HCT116 (cell line): ENCODE data around the gene ARL6IP4.

Source experiments
- EGR1 ChIP-seq: IDR thresholded peaks from 2 replicates; pipeline ENCODE4 v1.6.1; 2012; ENCODE audit warnings: low read depth
- EZH2 ChIP-seq: fragments of 200-600 bp; sonication (generic); IDR thresholded peaks from 2 replicates; pipeline ENCODE4 v1.6.1; 2017; ENCODE audit warnings: antibody characterized with exemption, mixed run types
- EZH2phosphoT487 ChIP-seq: fragments of 200-600 bp; IDR thresholded peaks from 2 replicates; pipeline ENCODE4 v1.6.1; 2018; ENCODE audit warnings: antibody characterized with exemption, borderline replicate concordance
- JUND ChIP-seq: IDR thresholded peaks from 2 replicates; pipeline ENCODE4 v1.6.1; 2012
- POLR2A ChIP-seq: IDR thresholded peaks from 2 replicates; pipeline ENCODE4 v1.7.0; 2011; ENCODE audit warnings: borderline replicate concordance; ENCODE audit not compliant: insufficient read depth, insufficient read length; ENCODE audit errors: extremely low read depth
- POLR2AphosphoS5 ChIP-seq: IDR thresholded peaks from 2 replicates; pipeline ENCODE4 v1.6.1; 2011; ENCODE audit warnings: mild to moderate bottlenecking, low read depth, low read length, moderate library complexity
- SP1 ChIP-seq: IDR thresholded peaks from 2 replicates; pipeline ENCODE4 v1.6.1; 2012; ENCODE audit warnings: low read depth
- YY1 ChIP-seq: IDR thresholded peaks from 2 replicates; pipeline ENCODE4 v1.6.1; 2011; ENCODE audit warnings: low read length, low read depth, moderate library complexity, mild to moderate bottlenecking; ENCODE audit not compliant: insufficient replicate concordance; ENCODE audit errors: extremely low read depth
- TF ChIP-seq, protein P1 (sequence below), 3 experiments: fragments of 200-600 bp in 1 of 3; sonication (generic) in 1 of 3; IDR thresholded peaks in 2 of 3; conservative IDR thresholded peaks in 1 of 3; 2 replicates each; pipeline ENCODE4 v1.5.1; 2012 to 2017; ENCODE audit warnings: low read depth in 2 of 3, low read length in 2 of 3, antibody characterized with exemption in 1 of 3, borderline replicate concordance in 1 of 3, control low read depth in 1 of 3, mild to moderate bottlenecking in 1 of 3, mixed read lengths in 1 of 3, mixed run types in 1 of 3, moderate library complexity in 1 of 3; ENCODE audit not compliant: insufficient read depth in 1 of 3
- TF ChIP-seq, protein P2 (sequence below): IDR thresholded peaks from 2 replicates; pipeline ENCODE4 v1.6.1; 2012

GRCh38 chr12:123006977-123007376, 26.5 kb downstream of the ARL6IP4 start:
- TF ChIP-seq EGR1 (no peak), POLR2A (no peak), POLR2AphosphoS5 (no peak), YY1 (no peak), EZH2 (no peak), JUND (no peak), SP1 (no peak), EZH2phosphoT487 (no peak)
- TF ChIP-seq, protein P1, sequence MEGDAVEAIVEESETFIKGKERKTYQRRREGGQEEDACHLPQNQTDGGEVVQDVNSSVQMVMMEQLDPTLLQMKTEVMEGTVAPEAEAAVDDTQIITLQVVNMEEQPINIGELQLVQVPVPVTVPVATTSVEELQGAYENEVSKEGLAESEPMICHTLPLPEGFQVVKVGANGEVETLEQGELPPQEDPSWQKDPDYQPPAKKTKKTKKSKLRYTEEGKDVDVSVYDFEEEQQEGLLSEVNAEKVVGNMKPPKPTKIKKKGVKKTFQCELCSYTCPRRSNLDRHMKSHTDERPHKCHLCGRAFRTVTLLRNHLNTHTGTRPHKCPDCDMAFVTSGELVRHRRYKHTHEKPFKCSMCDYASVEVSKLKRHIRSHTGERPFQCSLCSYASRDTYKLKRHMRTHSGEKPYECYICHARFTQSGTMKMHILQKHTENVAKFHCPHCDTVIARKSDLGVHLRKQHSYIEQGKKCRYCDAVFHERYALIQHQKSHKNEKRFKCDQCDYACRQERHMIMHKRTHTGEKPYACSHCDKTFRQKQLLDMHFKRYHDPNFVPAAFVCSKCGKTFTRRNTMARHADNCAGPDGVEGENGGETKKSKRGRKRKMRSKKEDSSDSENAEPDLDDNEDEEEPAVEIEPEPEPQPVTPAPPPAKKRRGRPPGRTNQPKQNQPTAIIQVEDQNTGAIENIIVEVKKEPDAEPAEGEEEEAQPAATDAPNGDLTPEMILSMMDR (IDR thresholded peaks at IDR 0.05 in 2 of 3, conservative IDR thresholded peaks at IDR 0.05 in 1 of 3; ENCODE audit: borderline replicate concordance in 1 of 3, insufficient read depth in 1 of 3, low read depth in 2 of 3, low read length in 2 of 3) = no peak
- TF ChIP-seq, protein P2, sequence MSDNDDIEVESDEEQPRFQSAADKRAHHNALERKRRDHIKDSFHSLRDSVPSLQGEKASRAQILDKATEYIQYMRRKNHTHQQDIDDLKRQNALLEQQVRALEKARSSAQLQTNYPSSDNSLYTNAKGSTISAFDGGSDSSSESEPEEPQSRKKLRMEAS = no peak
